Ishikawa (cell line): ENCODE measurements around the gene CCDC188.

Experiments
- CREB1 ChIP-seq: IDR thresholded peaks from 2 replicates; pipeline ENCODE4 v1.6.1; 2012; ENCODE audit warnings: low read depth
- FOXM1 ChIP-seq: IDR thresholded peaks from 2 replicates; pipeline ENCODE4 v1.6.1; 2012; ENCODE audit warnings: low read depth, borderline replicate concordance
- MAX ChIP-seq: IDR thresholded peaks from 2 replicates; pipeline ENCODE4 v1.6.1; 2012
- NFIC ChIP-seq: IDR thresholded peaks from 2 replicates; pipeline ENCODE4 v1.6.1; 2012
- RAD21 ChIP-seq: IDR thresholded peaks from 2 replicates; pipeline ENCODE4 v1.6.1; 2012; ENCODE audit warnings: low read depth
- TAF1 ChIP-seq: IDR thresholded peaks from 2 replicates; pipeline ENCODE4 v1.6.1; 2012; ENCODE audit warnings: low read depth, mild to moderate bottlenecking
- TCF12 ChIP-seq: IDR thresholded peaks from 2 replicates; pipeline ENCODE4 v1.6.1; 2012; ENCODE audit warnings: low read depth
- TEAD4 ChIP-seq: IDR thresholded peaks from 2 replicates; pipeline ENCODE4 v1.6.1; 2012
- YY1 ChIP-seq: IDR thresholded peaks from 2 replicates; pipeline ENCODE4 v1.6.1; 2012; ENCODE audit warnings: low read depth
- TF ChIP-seq, protein P1 (sequence below): IDR thresholded peaks from 2 replicates; pipeline ENCODE4 v1.6.1; 2012; ENCODE audit warnings: low read depth, mild to moderate bottlenecking

DNA sequence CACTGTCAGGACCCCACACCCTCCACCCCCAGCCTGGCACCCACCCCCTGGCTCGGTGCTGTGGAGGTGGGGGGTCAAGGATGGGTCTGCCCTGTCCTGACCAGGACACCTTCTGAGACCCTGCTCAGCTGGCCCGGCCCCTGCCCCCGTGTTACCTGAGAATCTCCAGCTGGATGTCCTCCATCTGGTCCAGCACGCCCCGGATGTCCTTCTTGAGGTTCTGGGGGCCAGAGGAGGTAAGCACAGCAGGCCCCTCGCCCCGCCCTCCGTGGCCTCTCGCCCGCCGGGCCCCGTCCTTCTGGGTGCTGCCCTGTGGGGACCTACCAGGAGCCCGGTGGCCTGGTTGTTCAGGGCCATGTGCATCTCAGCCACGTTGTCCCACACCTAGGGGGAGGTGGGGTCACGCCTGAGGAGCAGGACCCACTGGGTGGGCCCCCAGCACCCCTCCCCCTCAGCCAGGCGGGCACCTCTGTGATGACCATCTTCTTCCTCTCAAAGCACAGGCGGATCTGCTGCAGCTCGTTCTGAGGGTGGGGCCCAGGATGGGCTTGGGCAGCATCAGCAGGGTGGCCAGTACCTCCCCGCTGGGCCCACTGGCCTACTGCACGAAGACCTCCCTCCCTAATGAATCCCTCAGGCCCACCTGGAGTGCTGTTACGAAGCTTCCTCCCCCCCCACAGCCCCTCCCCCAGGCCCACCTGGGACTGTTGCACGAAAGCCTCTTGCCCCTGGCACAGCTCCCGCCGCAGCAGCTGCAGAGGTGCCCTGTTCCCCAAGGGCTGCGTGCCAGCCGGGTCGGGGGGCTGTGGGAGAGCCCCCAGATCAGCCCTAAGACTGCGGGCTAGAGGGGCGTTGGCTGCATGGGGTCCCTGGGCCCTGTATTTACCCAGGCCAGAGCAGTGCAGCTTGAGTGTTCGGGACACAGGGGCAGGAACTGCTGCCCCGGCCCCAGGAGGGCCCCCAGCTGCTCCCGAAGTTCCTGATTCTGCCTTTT is 1.3 kb downstream of the CCDC188 start:
- TF ChIP-seq, protein P1, sequence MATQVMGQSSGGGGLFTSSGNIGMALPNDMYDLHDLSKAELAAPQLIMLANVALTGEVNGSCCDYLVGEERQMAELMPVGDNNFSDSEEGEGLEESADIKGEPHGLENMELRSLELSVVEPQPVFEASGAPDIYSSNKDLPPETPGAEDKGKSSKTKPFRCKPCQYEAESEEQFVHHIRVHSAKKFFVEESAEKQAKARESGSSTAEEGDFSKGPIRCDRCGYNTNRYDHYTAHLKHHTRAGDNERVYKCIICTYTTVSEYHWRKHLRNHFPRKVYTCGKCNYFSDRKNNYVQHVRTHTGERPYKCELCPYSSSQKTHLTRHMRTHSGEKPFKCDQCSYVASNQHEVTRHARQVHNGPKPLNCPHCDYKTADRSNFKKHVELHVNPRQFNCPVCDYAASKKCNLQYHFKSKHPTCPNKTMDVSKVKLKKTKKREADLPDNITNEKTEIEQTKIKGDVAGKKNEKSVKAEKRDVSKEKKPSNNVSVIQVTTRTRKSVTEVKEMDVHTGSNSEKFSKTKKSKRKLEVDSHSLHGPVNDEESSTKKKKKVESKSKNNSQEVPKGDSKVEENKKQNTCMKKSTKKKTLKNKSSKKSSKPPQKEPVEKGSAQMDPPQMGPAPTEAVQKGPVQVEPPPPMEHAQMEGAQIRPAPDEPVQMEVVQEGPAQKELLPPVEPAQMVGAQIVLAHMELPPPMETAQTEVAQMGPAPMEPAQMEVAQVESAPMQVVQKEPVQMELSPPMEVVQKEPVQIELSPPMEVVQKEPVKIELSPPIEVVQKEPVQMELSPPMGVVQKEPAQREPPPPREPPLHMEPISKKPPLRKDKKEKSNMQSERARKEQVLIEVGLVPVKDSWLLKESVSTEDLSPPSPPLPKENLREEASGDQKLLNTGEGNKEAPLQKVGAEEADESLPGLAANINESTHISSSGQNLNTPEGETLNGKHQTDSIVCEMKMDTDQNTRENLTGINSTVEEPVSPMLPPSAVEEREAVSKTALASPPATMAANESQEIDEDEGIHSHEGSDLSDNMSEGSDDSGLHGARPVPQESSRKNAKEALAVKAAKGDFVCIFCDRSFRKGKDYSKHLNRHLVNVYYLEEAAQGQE, result no peak
- no peak for TF ChIP-seq TEAD4
- TF ChIP-seq FOXM1, result no peak
- no peak for TF ChIP-seq CREB1
- TF ChIP-seq NFIC, result no peak
- no peak for TF ChIP-seq TCF12
- TF ChIP-seq YY1, result no peak
- TF ChIP-seq TAF1, result no peak
- no peak for TF ChIP-seq MAX
- no peak for TF ChIP-seq RAD21
